ENCODE results near the gene DEPDC5.

DEPDC5 gene

GRCh38 chr22:31953261-31953660, 199.4 kb downstream of the DEPDC5 start:
- no peak for DNase-seq

GRCh38 chr22:31954535-31955523, 201.0 kb downstream of the DEPDC5 start:
- no peak for DNase-seq

- DNase-seq, result no peak
Measured at GRCh38 chr22:31956360-31956759, 202.5 kb downstream of the DEPDC5 start.
